ENCODE results near the gene RPL19.

Gene RPL19

DNA sequence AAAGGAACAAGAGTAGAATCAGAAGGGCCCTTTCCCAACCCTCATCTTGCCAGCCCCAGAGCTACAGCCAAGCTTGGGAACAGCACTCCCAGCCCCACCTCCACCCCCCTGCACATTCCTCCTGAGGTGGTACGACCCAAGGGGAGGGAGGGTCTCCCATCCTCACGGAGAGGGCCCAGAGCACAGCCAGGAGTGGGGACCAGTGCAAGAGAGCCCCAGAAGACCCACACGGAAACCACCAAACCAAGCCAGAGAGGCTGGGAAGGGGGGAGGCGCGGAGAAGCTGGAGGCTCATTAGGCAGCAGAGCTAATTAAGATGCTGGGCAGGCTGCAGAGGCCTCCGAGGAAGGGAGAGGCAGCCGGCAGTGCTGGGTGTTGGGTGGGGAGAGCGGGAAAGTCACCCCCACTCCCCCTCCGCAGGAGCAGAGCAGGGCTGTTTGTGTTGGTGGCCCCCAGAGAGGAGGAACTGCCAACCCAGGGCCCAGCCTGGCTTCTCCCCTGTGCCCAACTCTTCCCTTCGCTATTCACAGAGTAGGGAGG lies 5.0 kb upstream of the RPL19 start:
- no peak overlapping the region for H3K4me3 ChIP-seq (ENCODE audit: low read length)
- no peak for DNase-seq (ENCODE audit: low read depth, low spot score)

DNA sequence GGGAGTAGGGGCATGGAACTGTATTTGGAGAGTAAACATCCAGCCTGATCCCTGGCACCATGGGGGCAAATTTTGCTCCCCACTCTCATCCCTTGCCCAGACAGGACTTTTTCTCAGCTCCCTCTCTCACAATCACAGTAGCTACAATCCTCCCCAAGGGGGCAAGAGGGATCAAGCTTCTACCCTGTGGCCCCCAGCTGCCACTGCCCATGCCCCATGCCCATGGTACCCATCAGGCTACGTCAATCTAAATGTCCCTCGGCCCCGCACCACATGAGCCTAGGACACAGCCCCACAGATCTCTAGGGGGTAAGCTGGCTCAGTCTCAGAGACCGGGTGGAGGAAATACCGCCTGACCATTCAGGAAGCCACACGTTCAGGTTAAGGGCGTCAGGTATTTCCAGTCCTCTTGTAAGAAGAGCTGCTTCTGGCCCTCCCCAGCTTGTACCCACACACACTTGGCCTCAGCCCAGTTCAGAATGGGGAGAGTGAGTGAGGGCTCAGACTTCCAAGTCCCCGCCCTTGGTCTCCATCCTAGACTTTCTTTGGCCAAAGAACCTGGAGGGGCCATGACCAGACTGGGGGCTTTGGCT lies 4.4 kb upstream of the RPL19 start:
- H3K4me3 ChIP-seq (ENCODE audit: low read length) = no peak overlapping the region
- DNase-seq (ENCODE audit: low read depth, low spot score) = no peak

DNA sequence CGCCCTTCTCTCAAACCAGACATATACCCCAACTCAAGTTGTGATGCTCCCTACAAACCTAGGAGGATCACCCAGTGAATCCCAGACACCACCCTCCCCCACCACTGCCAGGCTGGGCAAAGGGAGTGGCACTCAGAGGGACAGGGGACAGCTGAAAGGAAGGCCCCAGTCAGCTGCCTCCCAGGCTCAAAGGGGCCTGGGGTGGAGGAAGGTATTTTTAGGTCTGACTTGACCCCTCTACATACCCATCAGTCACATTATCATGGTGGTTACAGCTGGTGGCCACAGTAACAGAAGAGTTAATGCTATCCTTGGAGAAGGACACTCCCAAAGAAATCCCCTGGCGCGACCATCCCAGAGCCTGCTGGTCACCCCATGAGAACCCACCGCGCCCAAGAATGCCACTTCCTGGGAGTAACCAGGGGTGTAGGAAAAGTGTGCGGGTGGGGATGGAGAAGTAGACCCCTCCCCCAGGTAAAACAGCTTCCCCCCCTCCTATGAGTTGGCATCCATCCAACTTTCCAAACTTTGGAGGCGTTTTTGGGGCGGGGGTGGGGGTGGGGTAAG lies 3.8 kb upstream of the RPL19 start:
- peak overlapping the region; percentile 80 for H3K4me3 ChIP-seq (ENCODE audit: low read length)
- DNase-seq (ENCODE audit: low read depth, low spot score) = no peak

DNA sequence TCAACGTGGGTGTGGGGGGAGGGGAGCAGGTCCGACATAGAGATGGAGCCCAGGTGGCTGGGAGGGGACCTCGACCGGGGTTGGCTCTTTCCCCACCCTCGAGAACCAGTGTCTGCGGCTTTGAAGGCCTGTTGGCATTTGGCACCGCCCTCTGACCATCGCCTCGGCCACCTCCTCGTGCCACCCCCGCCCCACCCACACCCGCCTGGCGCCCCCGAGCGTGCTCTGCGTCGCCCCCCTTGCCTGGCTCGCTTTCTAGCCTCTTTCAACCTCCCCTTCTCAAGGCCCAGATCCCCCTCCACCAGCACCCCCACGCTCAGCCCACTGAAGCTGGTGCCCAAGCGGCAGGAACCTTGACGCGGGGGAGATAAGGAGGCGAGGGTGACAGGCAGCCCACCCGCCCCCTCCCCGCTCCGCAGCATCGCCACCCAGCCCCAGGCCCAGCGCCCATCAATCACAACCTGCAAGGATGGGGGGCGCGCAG lies 3.2 kb upstream of the RPL19 start:
- no peak for DNase-seq (ENCODE audit: low read depth, low spot score)

DNA sequence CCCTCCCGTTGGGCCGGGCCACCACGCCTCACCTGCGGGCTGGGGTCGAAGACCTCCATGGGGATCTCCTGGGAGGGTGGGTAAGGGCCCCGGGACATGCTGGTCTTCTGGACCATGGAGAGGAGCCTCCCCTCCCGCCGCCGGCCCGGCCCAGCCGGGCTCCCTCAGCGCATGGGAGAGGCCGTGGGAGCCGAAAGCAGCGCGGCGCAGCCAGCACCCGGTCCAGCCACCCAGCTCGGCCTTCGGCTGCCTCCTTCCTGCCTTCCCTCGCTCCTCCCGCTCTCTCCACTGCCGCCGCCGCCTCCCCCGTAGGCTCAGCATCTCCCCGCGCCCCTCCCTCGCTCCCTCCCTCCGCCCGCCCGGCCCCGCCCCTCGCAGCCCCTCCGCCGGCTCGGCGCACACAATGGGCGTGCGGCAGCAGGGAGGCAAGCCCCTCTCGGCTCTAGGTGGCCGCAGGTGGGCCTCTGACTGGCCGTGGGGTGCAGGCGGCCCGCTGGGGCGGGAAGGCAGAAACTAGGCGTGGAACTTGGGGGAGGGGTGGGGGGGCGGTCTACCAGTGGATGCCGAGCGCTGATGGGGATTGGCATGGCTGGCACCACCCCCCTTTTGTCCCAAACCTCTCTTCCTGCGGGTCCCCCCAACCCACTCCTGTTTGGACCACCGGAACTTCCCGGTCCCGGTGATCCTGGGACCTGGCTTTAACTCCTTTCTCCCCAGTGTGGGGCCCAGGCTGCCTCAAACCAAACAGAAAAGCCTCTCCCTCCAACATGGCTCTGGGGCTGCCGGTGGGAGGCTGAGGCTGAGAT lies 2.5 kb upstream of the RPL19 start, which contains the start of gene CACNB1:
TSS of gene CACNB1 (minus strand) at position 290 of the 806 bp plus-strand sequence. CDS start at position 116, 174 bp downstream.
- H3K4me3 ChIP-seq (ENCODE audit: low read length) = peak within 1 kb of the TSS; percentile 80
- no peak for DNase-seq (ENCODE audit: low read depth, low spot score)

More for the DNA sequence above, 3.2 kb upstream of the RPL19 start:
- H3K4me3 ChIP-seq (ENCODE audit: low read length) = peak overlapping the region; percentile 80

DNA sequence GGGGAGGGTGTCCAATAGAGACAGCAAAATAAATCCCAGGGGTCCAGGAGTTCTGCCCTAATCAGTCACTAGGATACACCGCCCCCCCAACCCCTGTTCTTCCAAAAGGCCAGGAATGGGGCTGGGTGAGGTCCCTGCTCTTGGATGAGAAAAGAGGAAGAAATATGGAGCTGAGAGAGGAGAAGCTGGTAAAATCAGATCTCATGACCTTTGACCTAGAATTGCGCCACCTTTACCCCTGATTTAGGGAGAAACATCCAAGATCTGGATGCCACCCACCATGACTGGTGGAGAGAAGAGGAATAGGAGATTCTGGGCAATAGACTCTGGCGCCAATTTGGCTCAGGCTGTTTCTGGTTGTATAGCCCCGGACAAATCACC lies 1.9 kb upstream of the RPL19 start:
- peak overlapping the region; percentile 80 for H3K4me3 ChIP-seq (ENCODE audit: low read length)
- no peak for DNase-seq (ENCODE audit: low read depth, low spot score)

DNA sequence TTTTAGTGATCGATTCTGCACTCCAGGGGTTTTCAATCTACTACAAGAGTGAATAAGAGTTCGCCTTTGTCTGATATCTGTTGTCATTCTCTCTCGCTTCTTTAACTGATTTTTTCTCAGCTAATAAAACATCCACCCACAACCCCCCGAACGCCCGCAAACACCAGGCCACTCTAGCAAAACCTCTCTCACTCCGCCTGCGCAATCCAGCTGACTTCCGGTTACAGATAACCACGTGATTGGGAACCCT lies 338 bp upstream of the RPL19 start:
- peak overlapping the region; percentile 100 for H3K4me3 ChIP-seq (ENCODE audit: low read length)
- peak; percentile 96 for DNase-seq (ENCODE audit: low read depth, low spot score)

DNA sequence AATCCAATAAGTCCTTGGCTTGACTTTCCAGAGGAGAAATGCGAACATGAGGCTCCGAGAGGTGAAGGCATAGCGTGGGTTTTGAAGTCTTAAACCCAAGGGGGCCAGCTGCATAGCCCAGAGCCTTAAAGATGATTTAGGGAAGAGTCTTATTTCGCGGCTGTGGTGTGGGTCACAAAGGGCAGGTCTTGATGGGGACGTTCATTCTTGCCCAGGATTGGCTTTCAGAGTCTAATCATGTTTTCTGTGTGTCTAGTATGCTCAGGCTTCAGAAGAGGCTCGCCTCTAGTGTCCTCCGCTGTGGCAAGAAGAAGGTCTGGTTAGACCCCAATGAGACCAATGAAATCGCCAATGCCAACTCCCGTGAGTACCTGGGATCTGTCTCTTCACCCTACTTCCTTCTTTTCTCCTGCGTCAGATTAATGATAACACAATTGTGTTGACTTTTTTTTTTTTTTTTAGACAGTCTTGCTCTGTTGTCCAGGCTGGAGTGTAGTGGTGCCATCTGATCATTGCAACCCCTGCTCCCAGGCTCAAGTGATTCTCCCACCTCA lies 951 bp downstream of the RPL19 start:
- H3K4me3 ChIP-seq (ENCODE audit: low read length) = peak overlapping the region; percentile 100
- DNase-seq (ENCODE audit: low read depth, low spot score) = no peak

DNA sequence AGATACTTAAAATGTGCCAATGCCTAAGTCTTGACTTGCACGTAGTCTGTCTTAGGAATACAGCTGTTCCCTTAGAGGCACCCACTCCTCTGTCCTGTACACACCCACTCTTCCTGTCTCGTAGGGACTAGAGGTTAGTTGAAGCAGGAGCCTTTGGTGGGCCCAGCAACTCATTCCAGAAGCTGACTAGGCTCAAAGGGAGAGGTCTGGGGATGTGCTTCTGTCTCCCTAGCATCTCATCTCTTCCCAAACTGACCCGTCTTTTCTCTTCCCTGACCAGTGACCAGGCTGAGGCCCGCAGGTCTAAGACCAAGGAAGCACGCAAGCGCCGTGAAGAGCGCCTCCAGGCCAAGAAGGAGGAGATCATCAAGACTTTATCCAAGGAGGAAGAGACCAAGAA lies 4.2 kb downstream of the RPL19 start:
- DNase-seq (ENCODE audit: low read depth, low spot score) = no peak
- H3K4me3 ChIP-seq (ENCODE audit: low read length) = no peak overlapping the region

DNA sequence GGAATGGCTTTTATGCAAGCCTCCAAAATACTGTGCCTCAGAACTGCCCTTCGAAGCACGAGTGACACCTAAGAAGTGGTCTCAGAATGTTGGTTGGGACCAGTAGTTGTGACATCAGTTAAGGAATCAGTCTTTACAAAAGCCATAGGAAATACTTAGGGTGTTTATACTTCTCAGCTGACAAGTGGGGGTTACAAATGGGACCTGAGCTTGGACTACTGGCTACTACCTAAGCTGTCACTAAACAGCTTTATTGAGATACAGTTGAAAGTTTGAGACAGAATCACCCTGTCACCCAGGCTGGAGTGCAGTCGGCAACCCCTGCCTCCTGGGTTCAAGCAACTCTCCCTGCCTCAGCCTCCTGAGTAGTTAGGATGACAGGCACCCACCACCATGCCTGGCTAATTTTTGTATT lies 5.0 kb downstream of the RPL19 start:
- no peak for DNase-seq (ENCODE audit: low read depth, low spot score)
- no peak overlapping the region for H3K4me3 ChIP-seq (ENCODE audit: low read length)

DNA sequence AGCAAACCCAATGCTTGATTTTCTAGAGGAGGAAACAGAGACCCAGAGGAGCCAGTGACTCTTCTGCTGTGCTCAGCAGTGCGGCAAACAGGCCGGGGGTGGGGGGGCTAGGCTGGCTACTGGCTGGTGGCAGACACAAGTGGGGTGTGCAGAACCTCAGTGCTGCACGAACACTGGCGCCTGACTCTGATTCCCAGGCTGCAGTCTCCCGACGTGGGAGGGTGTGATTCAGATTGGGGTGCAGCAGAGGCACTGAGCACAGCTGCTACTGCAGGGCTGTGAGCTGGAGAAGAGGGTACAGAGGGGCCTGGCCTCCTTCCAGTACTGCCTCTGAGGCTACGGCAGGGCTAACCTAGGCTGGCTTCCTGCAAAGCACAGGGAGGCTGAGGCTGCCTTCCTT lies 8.1 kb downstream of the RPL19 start:
- DNase-seq (ENCODE audit: low read depth, low spot score) = no peak
- no peak overlapping the region for H3K4me3 ChIP-seq (ENCODE audit: low read length)

DNA sequence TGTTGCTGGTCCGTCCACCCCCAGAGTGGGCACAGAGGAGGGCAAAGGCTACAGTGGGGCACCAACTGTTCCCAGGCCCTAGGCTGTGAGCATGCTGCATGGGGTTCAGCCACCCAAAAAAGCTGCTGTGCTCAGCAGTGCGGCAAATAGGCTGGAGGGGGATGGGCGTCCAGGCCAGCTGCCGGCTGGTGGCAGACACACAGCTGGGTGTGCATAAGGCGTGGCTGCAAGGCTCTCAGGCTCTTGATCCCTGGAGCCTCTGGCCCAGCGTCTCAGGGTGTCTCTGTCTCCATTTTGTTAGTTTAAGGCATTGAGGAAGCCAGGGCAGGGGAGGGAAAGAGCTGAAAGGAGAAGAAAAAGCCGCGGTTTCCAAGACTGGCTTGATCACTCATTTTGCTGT lies 8.8 kb downstream of the RPL19 start:
- no peak overlapping the region for H3K4me3 ChIP-seq (ENCODE audit: low read length)
- DNase-seq (ENCODE audit: low read depth, low spot score) = peak; percentile 51

DNA sequence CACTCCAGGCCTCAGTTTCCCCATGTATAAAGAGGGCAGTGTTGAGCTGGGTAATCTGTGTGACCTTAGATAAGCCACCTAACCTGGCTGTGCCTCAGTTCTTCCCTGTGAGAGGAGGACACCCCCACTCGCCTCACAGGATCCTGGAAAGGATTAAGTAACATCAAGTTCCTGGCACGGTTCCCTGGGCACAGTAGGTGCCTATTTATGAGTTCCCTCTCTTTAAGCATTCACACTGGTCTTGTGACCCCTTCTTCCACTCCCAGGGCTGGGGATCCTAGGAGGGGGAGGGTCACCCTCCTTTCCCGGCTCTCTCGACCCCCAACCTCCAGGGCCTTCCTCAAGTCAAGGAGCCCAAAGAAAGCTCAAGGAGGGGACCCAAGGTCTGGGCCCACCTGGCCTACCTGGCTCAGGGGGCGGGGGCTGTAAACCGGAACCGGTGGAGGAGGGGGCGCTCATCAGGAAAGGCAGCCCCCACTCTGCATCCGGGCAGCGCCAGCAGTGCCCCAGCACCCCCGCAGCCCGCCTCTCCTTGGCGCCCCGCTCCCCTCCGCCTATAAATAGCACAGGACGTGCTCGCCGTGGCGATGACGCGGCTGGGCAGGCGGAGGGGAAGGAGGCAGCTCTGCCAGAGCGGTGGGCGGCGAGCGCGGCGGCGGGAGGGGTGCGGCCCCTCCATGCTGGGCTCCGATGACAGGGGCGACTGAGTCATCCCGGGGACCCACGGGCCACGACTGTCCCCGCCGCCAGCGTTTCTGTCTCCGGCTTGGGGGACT lies 9.4 kb downstream of the RPL19 start:
- no peak for DNase-seq (ENCODE audit: low read depth, low spot score)
- H3K4me3 ChIP-seq (ENCODE audit: low read length) = no peak overlapping the region

DNA sequence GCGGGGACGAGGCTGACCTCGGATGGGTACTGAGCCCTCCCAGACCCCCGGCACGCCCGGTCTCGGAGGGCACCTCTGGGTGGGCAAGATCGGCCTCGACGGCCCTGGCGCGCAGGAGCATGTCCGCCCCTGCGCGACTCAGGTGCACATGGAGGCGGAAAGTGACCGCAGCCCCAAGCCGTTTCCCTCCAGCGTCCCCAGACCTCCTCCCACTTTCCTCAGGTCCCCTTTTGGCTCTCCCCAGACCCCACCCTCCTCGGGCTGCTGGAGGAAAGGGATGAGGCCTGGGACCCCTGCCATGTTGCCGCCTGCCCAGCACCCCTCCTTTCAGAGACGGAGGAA lies 10.0 kb downstream of the RPL19 start:
- H3K4me3 ChIP-seq (ENCODE audit: low read length) = no peak overlapping the region
- no peak for DNase-seq (ENCODE audit: low read depth, low spot score)

DNA sequence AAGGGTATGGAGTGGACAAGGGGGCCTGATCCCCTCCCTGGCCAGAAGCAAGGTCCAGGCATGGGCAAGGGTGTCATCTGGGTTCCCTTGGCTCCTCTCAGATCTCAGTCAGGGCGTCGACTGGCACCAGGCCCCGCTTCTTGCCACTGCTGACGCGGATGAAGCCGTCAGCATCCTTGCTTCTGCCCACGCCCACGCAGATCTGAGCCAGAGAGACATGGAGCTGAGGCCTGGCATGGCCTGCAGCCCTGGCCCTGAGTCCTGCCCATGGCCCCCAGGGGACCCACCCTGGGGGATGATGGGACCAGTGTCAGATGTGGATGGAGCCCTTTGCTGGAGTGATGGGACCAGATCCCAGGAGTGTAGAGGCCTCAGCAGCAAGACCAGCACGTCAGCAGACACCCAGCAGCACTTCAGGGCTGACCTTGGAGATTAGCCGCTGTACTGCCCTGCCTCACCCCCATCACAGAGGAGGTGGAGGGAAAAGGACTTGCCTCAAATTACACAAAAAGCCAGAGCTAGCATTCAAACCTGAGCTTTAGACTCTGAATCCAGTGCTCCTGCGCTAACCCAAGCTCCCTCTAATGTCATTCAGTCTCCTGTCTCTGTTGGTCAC lies 12.2 kb downstream of the RPL19 start:
- no peak for DNase-seq (ENCODE audit: low read depth, low spot score)
- H3K4me3 ChIP-seq (ENCODE audit: low read length) = no peak overlapping the region

DNA sequence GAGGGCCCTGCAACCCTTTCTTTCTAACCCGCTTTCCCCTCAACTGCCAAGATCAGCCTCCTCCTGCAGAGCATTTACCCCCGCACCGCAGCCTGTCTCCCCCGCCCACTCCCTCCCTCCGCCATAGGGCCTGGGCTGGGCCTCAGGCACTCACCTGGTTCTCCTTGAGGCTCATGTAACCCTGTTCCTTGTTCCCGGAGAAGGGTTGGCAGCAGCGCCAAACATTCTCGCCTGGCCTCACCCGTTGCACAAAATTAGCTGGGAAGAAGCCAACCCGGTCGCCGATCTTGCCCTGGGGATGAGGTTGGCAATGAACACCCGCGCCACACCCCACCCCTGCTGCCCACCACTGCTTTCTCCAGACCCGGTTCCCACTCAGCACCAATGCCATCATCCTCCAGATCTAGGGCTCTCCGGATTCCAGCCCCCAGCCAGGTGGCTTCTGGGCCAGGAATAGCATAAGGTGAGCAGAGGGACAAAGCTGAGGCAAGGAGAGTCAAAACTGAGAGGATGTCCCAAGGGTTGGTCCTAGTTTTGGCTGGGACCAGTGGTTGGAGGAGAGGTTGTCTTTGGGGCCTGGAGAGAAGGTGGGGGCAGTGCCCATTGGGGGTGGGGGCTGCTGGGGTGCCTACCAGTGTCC lies 12.9 kb downstream of the RPL19 start:
- no peak overlapping the region for H3K4me3 ChIP-seq (ENCODE audit: low read length)
- DNase-seq (ENCODE audit: low read depth, low spot score) = no peak

DNA sequence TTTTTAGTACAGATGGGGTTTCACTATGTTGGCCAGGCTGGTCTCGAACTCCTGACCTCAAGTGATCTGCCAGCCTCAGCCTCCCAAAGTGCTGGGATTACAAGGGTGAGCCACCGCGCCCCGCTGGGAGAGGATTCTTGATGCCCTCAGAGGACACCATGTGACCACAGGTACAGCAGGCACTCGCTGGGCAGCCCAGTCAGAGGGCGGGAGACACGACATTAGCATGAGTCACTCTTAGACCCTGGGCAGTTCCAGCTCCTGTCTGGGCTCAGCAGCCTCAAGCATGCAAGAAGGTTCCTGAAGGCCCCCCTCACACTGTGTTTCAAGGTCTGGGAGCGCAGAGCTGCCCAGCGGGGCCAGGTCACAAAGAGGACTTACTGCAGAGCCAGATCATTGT lies 13.8 kb downstream of the RPL19 start:
- no peak overlapping the region for H3K4me3 ChIP-seq (ENCODE audit: low read length)
- no peak for DNase-seq (ENCODE audit: low read depth, low spot score)

DNA sequence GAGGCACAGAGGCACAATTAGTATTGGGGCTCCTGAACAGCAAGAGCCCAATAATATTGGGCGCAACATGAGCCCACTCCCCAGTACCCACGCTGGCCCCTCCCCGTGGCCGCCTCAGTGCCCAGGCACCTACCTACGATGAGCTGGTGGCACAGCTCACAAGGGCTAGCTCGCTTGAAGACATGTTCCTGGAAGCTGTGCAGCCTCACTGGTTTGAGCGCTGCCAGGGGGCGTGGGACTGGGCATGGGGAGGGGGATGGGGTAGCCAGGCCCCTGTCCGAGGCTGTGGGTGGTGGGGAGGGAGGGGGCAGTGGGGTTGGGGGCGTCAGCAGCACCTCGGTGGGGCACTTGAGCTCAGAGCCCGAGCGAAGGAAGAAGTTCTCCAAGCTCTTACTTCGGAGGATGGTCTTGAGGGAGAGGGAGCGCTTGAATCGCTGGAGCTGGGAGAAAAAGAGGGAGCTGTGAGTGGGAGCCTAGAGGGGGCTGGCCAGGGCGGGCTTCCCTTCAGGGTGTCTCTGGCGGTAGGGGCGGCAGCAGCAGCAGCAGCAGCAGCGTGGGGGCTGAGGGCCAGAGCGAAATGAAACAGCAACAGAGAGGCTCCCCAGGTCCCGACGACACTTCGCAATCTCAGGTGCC lies 17.8 kb downstream of the RPL19 start:
- no peak for DNase-seq (ENCODE audit: low read depth, low spot score)
- no peak overlapping the region for H3K4me3 ChIP-seq (ENCODE audit: low read length)

Data from Jurkat, Clone E6-1 (cell line).